Naive thymus-derived CD8-positive, alpha-beta T cell (primary cell): ENCODE results near the gene AGPAT1. TPM values are rescaled to one million over a fixed set of nuclear protein-coding genes. Genes with fewer than 3 reads are reported as not detected.
A peak's percentile ranks its signal among the peaks of the same experiment; 100 is the strongest.
"Not testable (repeated sequence)": the region's sequence is repeated elsewhere in the genome, so short reads cannot be mapped to it uniquely, and the experiment has no call there.

ENCODE experiments used
- ATAC-seq, 2 donors: fragments of 150-1000 bp; cut with Tn5 transposase in 1 of 2; sonication (Bioruptor Pico), chemical (Tn5 transposase) in 1 of 2; 1 replicate in 1 of 2; 2 replicates in 1 of 2; pipeline ENCODE4 v1.10.0; 2021; ENCODE audit warnings: mild to moderate bottlenecking in 2 of 2, moderate library complexity in 2 of 2
- POLR2A ChIA-PET: fragments of 350-600 bp; sonication (Branson Sonifier 250); formaldehyde crosslinking; loops from one replicate; lab custom pipeline; 2021; ENCODE audit warnings: antibody characterized with exemption; lab: Charles Lee
- DNase-seq, 10 donors: peaks; one replicate each; pipeline versions ENCODE4 v3.0.0 to v3.0.0-alpha.2; 2020 to 2022
- H3K27ac Mint-ChIP-seq, 10 donors: one replicate each; pipeline ENCODE4 v1.8.0; 2020 to 2022; ENCODE audit warnings: mild to moderate bottlenecking in 10 of 10, mixed read lengths in 10 of 10, moderate library complexity in 4 of 10, inconsistent platforms in 1 of 10
- H3K27me3 Mint-ChIP-seq, 5 donors: one replicate each; pipeline ENCODE4 v1.8.0; 2021 to 2022; ENCODE audit warnings: mixed read lengths in 5 of 5
- H3K36me3 Mint-ChIP-seq, 3 donors: one replicate each; pipeline ENCODE4 v1.8.0; 2020 to 2022; ENCODE audit warnings: mixed read lengths in 3 of 3, mild to moderate bottlenecking in 2 of 3, inconsistent platforms in 1 of 3
- H3K4me1 Mint-ChIP-seq, 4 donors: one replicate each; pipeline ENCODE4 v1.8.0; 2021 to 2022; ENCODE audit warnings: mixed read lengths in 4 of 4
- H3K4me3 Mint-ChIP-seq, 10 donors: one replicate each; pipeline ENCODE4 v1.8.0; 2020 to 2022; ENCODE audit warnings: mild to moderate bottlenecking in 10 of 10, mixed read lengths in 10 of 10, moderate library complexity in 6 of 10, inconsistent platforms in 1 of 10
- H3K9me3 Mint-ChIP-seq, 9 donors: one replicate each; pipeline ENCODE4 v1.8.0; 2020 to 2022; ENCODE audit warnings: mixed read lengths in 9 of 9, mild to moderate bottlenecking in 3 of 9, inconsistent platforms in 1 of 9, moderate library complexity in 1 of 9
- polyA plus RNA-seq, 3 donors: library from polyadenylated mRNA; unstranded; fragments of 300-500 nt; fragmentation: Illumina TruSeq; gene quantifications; one replicate each; pipeline ENCODE4 v1.2.3, GENCODE V29; 2021
- total RNA-seq, 8 experiments: library from RNA in 2 of 8; stranded (reverse) in 2 of 8; gene quantifications; one replicate each; pipeline ENCODE4 v1.2.3 and lab custom pipeline; 2021 to 2026

The AGPAT1 gene
- total and polyA plus RNA-seq, 5 experiments from 2014 or later: 16.3 to 28.6 (median 19.5) TPM

DNA sequence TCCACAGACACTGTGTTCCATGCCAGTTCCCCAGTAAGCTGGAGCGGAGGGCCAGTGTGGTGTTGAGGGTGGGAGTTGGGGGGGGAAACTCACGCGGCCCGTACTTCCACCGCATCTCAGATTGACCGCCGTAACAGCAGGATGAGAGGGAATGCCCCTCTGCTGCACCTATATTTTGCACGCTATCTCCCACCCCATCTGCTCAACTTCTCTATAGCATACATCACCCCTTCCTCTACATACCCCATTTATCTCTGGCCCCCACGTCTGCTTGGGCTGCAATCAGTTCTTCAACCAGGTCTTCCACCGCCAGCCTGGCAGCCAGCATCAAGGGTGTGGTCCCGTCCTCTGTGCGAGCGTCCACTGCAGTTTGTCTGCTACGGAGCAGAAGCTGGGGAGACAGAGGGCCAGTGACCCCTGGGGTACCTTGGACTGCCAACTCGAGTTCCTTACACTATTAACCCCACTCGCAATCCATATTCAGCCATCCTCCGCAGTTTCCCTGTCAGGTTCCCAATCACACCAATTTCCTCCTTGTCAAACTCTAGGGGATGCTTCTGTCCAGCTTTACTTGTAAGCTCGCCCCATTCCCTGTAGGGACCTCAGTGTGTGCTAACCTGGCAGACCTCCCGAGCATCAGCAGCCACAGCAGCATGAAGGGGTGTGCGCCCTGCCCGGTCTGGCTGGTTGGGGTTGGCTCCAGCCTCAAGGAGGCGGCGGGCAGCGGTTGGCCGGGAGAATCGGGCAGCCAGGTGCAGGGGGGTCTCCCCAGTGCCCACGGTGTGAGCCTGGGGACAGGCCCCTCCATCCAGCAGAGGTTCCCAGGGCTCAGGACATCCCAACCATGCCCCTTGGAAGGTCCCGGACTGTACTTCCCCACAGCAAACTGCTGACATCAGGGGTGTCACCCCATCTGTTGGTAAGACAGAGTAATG lies 21.1 kb upstream of the AGPAT1 start:
- Mint-ChIP-seq H3K27ac (peak overlapping the region; percentile 98 to 100 (median 100)), H3K27me3 (peaks cover 0 to 2% (median 0%) of the 10 kb centered on the region in 5 donors), H3K4me3 (peak overlapping the region; percentile 92 to 100 (median 97)), H3K4me1 (peaks cover 23 to 40% (median 36%) of the 10 kb centered on the region in 4 donors), H3K36me3 (peaks cover 0 to 1% (median 0%) of the 10 kb centered on the region in 3 donors), H3K9me3 (no peaks in the 10 kb centered on the region)
- no peak for DNase-seq
- POLR2A ChIA-PET: interaction anchor here (0.6 to 12.3 kb wide), 11 partner anchors 9 to 654 kb away, joined by 3 to 303 read pairs (median 5); partner anchors contain the start of genes AGER, AGPAT1, ATF6B and DXO
- ATAC-seq: no peak

DNA sequence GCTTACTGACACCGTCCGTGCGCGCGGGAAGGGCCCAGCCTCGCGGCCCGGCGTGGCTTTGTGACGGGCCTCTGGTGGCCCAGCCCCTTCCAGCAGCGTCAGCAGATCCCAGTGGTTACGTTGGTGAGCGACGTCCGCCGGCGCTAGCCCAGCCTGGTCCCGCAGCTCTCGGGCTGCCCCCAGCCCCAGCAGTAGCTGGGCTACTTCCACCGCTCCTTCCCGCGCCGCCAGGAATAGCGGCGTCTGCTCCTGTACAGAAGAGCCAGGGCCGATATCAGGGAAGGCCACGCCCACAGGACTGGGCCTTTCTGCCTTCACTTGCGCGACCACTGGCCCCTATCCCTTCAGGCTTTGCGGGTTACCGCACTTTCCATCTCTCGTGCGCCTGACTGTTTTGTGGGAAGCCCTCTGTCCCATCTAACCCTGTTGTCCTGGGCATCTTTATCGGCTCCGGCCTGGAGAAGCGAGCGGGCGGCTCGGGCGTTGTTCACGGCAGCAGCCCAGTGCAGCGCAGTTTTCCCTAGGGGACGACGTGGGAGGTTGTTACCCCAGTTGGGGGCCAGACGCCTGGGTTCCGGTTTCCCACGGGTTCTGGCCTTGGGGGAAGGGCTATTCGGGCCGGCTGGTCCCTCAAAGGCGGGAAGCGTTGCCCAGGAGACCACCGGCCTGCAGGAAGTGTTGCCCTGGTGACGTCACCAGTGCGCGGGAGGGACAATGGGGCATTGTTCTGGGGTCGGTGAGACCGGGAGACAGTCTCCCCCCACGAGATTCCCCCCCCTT lies 20.2 kb upstream of the AGPAT1 start:
- H3K4me1 Mint-ChIP-seq: peaks cover 28 to 47% (median 40%) of the 10 kb centered on the region in 4 donors
- DNase-seq (peak in 7 of 10 donors; percentile 48 to 87 (median 60)), ATAC-seq (peak; percentile 79 to 81)
- peak overlapping the region; percentile 92 to 100 (median 97) for H3K4me3 Mint-ChIP-seq
- peaks cover 0 to 8% (median 5%) of the 10 kb centered on the region in 3 donors for H3K36me3 Mint-ChIP-seq
- peak overlapping the region; percentile 98 to 100 (median 100) for H3K27ac Mint-ChIP-seq
- peaks cover 0 to 2% (median 0%) of the 10 kb centered on the region in 5 donors for H3K27me3 Mint-ChIP-seq
- POLR2A ChIA-PET: interaction anchor here (0.5 to 12.3 kb wide), 31 partner anchors 8 to 776 kb away, joined by 3 to 303 read pairs (median 5); partner anchors contain the start of genes AGER, AGPAT1, ATF6B and BRD2
- no peaks in the 10 kb centered on the region for H3K9me3 Mint-ChIP-seq

GRCh38 chr6:32195652-32195901 lies 19.7 kb upstream of the AGPAT1 start:
- Mint-ChIP-seq H3K4me1 (peaks cover 29 to 49% (median 42%) of the 10 kb centered on the region in 4 donors), H3K4me3 (peak overlapping the region; percentile 92 to 100 (median 97)), H3K9me3 (no peaks in the 10 kb centered on the region), H3K36me3 (peaks cover 0 to 10% (median 7%) of the 10 kb centered on the region in 3 donors), H3K27ac (peak overlapping the region; percentile 94 to 100 (median 99)), H3K27me3 (peaks cover 0 to 2% (median 0%) of the 10 kb centered on the region in 5 donors)
- POLR2A ChIA-PET: interaction anchor here (0.5 to 12.3 kb wide), 25 partner anchors 9 to 777 kb away, joined by 3 to 303 read pairs (median 4); partner anchors contain the start of genes AGER, AGPAT1, ATF6B and BRD2
- peak; percentile 96 to 100 (median 99) for DNase-seq
- ATAC-seq: peak; percentile 82 to 85

DNA sequence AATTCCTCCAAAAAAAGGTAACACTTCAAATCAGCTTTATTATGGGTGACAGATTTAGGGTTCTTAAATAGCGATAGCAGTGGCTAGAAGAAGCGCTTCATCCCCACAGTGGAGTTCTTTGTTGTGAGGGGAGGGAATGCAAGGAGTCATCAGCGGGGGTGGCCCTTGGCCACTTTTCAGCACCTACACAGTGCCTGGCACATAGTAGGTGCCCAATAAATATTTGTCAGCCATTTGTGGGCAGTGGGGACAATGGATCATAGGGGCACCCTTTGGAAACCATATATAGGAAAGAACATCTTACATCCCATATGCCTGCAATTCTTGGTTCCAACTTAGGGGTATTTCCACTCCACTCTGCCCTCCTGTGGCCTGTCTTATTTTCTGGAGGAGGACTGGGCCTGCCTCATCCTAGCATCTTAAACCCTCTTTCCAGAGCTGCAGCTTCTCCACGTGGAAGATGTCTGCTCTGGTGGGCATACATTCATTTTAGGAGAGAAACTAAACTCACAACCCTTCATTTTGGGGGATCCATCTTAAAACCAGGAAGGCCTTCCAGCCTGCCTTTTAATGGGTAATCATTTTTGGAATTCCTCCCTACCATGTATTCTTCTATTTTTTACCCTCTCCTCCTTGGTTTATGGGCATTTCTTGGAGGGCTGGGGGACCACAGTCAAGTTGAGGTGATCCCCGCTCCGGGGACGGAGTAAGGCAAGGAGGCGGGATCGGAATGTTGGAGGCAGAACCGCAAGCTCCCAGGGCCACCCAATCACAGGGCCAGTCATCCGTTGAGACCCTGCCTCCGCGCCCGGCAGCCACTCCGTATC lies 19.2 kb upstream of the AGPAT1 start:
- POLR2A ChIA-PET: interaction anchor here (0.6 to 12.3 kb wide), 25 partner anchors 8 to 778 kb away, joined by 3 to 303 read pairs (median 4); partner anchors contain the start of genes AGER, AGPAT1, ATF6B and BRD2
- H3K27ac Mint-ChIP-seq: peak overlapping the region; percentile 94 to 100 (median 99)
- no peak for DNase-seq
- H3K4me1 Mint-ChIP-seq: peaks cover 29 to 53% (median 42%) of the 10 kb centered on the region in 4 donors
- peak overlapping the region; percentile 92 to 100 (median 97) for H3K4me3 Mint-ChIP-seq
- no peaks in the 10 kb centered on the region for H3K27me3 Mint-ChIP-seq
- no peaks in the 10 kb centered on the region for H3K9me3 Mint-ChIP-seq
- no peak for ATAC-seq
- H3K36me3 Mint-ChIP-seq: peaks cover 0 to 12% (median 12%) of the 10 kb centered on the region in 3 donors

DNA sequence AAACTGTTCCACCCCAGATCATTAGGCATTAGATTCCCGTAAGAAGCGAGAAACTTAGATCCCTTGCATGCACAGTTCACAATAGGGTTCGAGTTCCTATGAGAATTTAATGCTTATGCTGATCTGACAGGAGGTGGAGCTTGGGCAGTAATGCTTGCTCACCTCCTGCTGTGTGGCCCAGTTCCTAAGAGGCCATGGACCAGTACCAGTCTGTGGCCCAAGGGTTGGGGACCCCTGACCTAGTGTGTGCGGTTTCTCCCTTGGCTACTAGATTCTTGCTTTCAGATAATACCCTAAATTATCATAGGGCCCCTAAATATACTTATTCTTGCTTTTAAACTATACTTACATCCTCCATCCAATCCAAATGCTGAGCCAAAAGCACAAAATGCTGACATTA lies 18.5 kb upstream of the AGPAT1 start:
- Mint-ChIP-seq H3K27me3 (no peaks in the 10 kb centered on the region), H3K9me3 (no peaks in the 10 kb centered on the region), H3K27ac (peak overlapping the region; percentile 94 to 100 (median 99)), H3K36me3 (peaks cover 0 to 13% (median 12%) of the 10 kb centered on the region in 3 donors), H3K4me1 (peaks cover 29 to 53% (median 43%) of the 10 kb centered on the region in 4 donors), H3K4me3 (peak overlapping the region; percentile 92 to 100 (median 98))
- POLR2A ChIA-PET: interaction anchor here (0.6 to 12.3 kb wide), 6 partner anchors 11 to 76 kb away, joined by 3 to 303 read pairs (median 5); partner anchors contain the start of genes AGER, AGPAT1, ATF6B and FKBPL
- ATAC-seq (no peak), DNase-seq (no peak)

- not testable (repeated sequence) for ATAC-seq, H3K9me3 Mint-ChIP-seq, H3K27me3 Mint-ChIP-seq, DNase-seq
- H3K27ac Mint-ChIP-seq: peak overlapping the region; percentile 91 to 100 (median 98)
- H3K4me3 Mint-ChIP-seq: peak overlapping the region; percentile 94 to 100 (median 98)
- POLR2A ChIA-PET: interaction anchor here (0.6 to 12.3 kb wide), 16 partner anchors 8 to 1117 kb away, joined by 3 to 303 read pairs (median 4); partner anchors contain the start of genes AGER, AGPAT1, ATF6B and DDX39B
- peaks cover 38 to 64% (median 55%) of the 10 kb centered on the region in 4 donors for H3K4me1 Mint-ChIP-seq
- peaks cover 0 to 21% (median 12%) of the 10 kb centered on the region in 3 donors for H3K36me3 Mint-ChIP-seq
These were observed 17.2 kb upstream of the AGPAT1 start for GRCh38 chr6:32193096-32193495.

DNA sequence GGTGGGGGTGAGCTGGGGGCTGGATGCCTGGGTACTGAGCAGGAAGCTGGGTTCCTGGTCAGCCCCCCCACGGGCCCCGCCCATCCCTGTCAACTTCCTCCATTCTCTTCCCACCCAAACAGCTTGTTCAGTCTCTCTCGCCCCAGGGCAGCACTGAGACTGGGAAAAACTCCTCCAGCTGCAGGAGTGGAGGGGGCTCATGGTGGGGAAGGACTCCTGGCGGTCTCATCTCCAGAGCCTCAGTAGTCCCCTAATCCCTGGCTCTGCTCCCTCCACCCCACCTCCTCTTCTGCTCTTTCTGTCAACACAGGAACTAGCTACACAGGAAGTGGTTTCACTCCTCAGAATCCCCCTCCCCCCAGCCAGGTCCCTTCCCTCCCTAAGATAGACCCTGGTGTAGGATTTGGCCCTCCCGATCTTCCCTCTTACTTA lies 16.7 kb upstream of the AGPAT1 start, which contains the start of gene GPSM3:
TSS of gene GPSM3 (minus strand) at position 36 of the 432 bp plus-strand sequence. CDS start 130 bp downstream, outside the sequence.
- peaks cover 1 to 26% (median 13%) of the 10 kb centered on the region in 3 donors for H3K36me3 Mint-ChIP-seq
- peaks cover 39 to 69% (median 58%) of the 10 kb centered on the region in 4 donors for H3K4me1 Mint-ChIP-seq
- H3K9me3 Mint-ChIP-seq: no peaks in the 10 kb centered on the region
- H3K27me3 Mint-ChIP-seq: no peaks in the 10 kb centered on the region
- POLR2A ChIA-PET: interaction anchor here (0.7 to 12.3 kb wide), 16 partner anchors 8 to 779 kb away, joined by 3 to 303 read pairs (median 4); partner anchors contain the start of genes AGER, AGPAT1, ATF6B and DDX39B
- H3K4me3 Mint-ChIP-seq: peak within 1 kb of the TSS; percentile 94 to 100 (median 98)
- peak within 1 kb of the TSS; percentile 91 to 100 (median 98) for H3K27ac Mint-ChIP-seq
- ATAC-seq: no peak
- DNase-seq: peak in 9 of 10 donors; percentile 36 to 78 (median 57)

- no peaks in the 10 kb centered on the region for H3K9me3 Mint-ChIP-seq
- H3K4me3 Mint-ChIP-seq: peak overlapping the region; percentile 94 to 100 (median 98)
- DNase-seq (peak in 3 of 10 donors; percentile 7 to 44 (median 30)), ATAC-seq (no peak)
- H3K36me3 Mint-ChIP-seq: peaks cover 6 to 32% (median 18%) of the 10 kb centered on the region in 3 donors
- H3K4me1 Mint-ChIP-seq: peaks cover 43 to 73% (median 62%) of the 10 kb centered on the region in 4 donors
- H3K27me3 Mint-ChIP-seq: no peaks in the 10 kb centered on the region
- peak overlapping the region; percentile 91 to 100 (median 98) for H3K27ac Mint-ChIP-seq
- POLR2A ChIA-PET: interaction anchor here (0.6 to 12.3 kb wide), 18 partner anchors 12 to 780 kb away, joined by 3 to 303 read pairs (median 4); partner anchors contain the start of genes AGER, AGPAT1, ATF6B and DDX39B
These were observed 16.1 kb upstream of the AGPAT1 start for GRCh38 chr6:32191696-32192607.

DNA sequence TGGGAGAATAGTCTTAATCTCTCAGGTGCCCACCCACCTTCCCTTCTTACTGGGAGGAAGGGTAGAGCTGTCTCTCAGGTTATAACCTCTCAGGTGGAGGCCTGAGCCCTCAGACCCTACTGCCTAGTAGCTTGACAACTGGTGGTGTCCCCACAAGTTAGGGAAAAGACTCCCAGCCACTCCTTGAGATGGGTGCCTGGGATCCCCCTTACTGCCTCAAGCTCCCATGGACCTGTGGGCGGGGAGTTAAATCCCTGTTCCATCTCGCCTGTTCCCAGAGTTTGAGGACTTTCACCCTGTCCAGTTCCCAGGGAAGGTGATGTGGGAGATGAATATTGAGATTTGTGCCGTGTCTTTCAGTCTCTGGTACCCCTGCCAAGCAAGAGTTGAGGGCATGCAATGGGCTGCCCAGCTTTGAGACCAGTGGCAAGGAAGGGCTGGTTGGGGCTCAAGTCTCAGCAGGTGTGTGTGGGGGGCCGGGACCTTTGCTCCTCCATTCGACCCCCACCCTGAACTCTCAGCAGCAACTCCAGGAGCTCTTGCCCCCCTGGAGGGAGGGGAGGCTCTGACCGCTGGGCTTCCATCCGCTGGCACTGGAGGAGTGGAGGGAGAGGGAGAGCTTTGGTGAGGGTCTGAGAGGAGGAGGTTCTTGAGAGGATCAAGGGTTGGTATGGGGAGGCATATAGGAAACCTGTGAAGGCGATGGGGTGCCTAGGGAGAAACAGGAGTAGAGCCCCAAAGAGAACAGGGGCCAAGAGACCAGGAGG lies 15.2 kb upstream of the AGPAT1 start:
- ATAC-seq: no peak
- peaks cover 47 to 78% (median 65%) of the 10 kb centered on the region in 4 donors for H3K4me1 Mint-ChIP-seq
- peaks cover 6 to 41% (median 18%) of the 10 kb centered on the region in 3 donors for H3K36me3 Mint-ChIP-seq
- peak in 2 of 10 donors; percentile 10 to 57 for DNase-seq
- no peaks in the 10 kb centered on the region for H3K9me3 Mint-ChIP-seq
- H3K27ac Mint-ChIP-seq: peak overlapping the region; percentile 91 to 100 (median 98)
- no peaks in the 10 kb centered on the region for H3K27me3 Mint-ChIP-seq
- peak overlapping the region; percentile 94 to 100 (median 98) for H3K4me3 Mint-ChIP-seq
- POLR2A ChIA-PET: interaction anchor here (0.6 to 12.3 kb wide), 10 partner anchors 11 to 781 kb away, joined by 3 to 303 read pairs (median 4); partner anchors contain the start of genes AGER, AGPAT1, ATF6B and EHMT2
